Measurements from ENCODE around the gene EFCC1.
"Not testable (repeated sequence)": the region's sequence is repeated elsewhere in the genome, so short reads cannot be mapped to it uniquely, and the experiment has no call there.

EFCC1 gene

DNA sequence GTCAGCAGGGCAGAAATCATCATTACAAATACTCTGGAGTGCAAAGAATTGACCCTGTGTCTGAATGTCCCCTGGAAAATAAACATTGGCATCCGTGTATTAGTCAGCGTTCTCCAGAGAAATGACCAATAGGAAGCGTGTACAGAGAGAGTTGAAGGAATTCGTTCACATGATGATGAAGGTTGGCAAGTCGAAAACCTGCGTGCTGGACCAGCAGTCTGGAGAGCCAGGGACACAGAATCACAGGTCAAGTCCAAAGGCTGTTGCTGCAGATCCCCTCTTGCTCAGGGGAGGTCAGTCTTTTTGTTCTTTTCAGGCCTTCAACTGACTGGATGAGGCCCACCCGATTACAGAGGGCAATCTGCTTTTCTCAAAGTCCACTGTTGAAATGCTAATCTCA is 76.1 kb downstream of the EFCC1 start:
- DNase-seq (ENCODE audit: low read depth in 2 of 2): no peak

DNA sequence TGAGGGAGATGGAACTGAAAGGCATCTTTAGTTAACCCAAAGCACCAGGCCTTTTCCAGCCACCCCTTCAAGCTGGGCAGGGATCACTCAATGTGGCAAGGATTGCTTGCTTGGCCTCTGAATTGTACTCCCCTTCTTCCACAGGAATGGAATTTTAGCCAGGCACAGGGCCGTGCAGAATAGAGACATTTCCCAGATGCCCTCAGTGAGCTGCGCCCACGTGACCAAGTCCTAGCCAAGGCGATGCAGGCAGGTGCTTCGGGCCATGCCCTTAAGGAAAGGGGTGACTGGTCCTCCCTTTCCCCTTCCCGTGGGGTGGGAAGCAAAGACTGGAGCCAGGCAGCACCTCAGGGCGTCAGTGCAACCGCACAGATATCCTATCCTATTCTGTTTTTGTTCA is 77.4 kb downstream of the EFCC1 start:
- no peak for DNase-seq (ENCODE audit: low read depth in 2 of 2)

DNA sequence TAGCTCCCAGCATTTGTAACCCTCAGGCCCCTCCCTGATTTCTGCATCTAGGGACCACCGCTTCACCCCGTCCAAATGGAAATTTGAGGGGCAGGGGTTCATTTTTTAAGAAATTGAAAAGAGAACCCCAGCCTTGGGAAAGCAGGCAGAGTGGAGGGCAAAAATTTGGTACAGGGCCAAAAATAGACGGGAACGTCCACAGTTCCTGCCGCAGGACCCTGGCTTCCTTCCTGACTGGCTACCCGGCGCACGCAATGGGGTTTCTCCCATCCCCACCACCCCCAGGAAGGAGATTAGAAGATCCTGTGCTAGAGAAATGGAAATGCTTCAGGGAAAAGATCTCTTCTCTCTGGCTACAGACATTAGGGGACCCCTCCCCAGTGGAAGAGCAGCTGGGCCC is 80.4 kb downstream of the EFCC1 start:
- no peak for DNase-seq (ENCODE audit: low read depth in 2 of 2)

DNA sequence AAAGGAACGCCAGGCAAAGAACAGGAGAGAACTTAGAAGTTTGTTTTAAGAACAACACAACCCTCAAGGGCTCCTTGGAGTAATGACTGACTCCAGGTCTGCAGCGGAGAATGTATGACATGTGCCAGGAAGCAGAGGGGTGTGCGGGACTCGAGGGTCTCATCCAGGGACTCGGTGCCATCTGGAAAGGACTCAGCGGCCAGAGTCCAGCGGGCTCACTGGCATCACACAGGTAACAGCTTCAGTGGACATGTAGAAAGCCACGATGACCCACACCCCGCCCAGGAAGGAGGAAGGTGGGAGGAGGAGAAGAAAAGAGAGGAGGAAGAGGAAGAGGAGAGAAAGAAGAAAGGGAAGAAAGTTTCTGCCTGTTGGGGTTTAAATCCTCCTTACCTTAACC is 80.9 kb downstream of the EFCC1 start:
- no peak for DNase-seq (ENCODE audit: low read depth in 2 of 2)

DNA sequence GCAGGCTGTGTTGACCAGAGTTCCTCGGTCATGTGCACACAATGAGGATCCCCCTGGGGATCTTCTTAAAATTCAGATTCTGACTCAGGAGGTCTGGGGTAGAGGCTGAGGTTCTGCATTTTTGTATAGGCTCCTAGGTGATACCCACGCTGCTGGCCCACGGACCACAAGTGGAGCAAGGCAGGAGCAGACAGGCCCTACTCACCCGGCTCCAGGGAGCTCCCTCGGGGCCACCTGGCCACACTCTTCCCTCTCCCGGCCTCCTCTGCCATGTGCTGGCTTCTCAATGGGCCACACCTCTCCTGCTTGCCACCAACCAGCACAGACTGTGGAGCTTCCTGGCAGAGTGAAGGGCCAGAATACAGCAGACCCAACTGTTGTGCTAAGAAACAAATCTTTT is 83.4 kb downstream of the EFCC1 start:
- no peak for DNase-seq (ENCODE audit: low read depth in 2 of 2)

DNA sequence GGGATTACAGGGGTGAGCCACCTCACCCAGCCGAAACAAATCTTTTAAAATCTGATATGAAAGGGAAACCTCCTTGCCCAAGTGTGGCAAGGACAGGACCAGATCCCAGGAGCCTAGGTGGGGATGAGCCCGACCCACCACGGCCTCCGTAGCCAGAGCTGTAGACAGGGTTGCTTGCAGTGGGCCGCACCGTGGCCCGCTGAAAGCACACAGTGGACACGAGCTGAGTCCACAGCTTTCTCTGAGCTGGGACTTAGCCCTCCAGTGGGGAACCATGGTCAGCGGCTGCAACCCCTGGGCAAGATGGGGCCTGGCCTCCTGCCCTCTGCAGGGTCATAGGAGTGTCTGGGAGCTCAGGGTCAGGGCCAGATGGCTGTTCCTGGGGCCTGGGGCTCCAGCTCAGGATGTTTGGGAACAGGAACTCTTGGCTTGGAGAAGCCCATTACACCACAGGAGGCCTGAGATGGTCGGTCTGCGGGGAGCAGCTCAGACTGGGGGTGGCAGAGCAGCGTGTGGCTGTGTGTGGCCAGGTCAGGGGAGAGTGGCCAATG is 84.1 kb downstream of the EFCC1 start:
- no peak for DNase-seq (ENCODE audit: low read depth in 2 of 2)

DNA sequence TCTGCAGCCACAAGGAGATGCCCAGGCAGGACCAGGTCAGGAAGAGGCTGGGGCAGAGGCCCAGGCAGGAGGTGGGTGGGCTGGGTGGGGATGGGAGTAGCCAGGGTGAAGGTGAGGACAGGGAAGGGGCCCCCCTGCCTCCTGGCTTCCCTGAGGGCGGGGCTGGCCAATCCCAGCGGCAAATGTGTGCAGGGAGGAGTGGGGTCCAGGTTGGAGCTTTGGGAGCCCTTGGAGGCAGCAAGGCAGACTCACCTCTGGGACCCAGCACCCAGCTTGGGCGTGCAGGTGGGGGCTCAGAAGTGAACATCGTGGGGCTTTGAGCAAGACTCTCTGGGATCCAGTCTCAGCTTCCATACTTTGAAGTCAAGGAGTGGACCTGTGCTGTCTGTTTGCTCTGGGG is 84.7 kb downstream of the EFCC1 start:
- DNase-seq (ENCODE audit: low read depth in 2 of 2): no peak

DNA sequence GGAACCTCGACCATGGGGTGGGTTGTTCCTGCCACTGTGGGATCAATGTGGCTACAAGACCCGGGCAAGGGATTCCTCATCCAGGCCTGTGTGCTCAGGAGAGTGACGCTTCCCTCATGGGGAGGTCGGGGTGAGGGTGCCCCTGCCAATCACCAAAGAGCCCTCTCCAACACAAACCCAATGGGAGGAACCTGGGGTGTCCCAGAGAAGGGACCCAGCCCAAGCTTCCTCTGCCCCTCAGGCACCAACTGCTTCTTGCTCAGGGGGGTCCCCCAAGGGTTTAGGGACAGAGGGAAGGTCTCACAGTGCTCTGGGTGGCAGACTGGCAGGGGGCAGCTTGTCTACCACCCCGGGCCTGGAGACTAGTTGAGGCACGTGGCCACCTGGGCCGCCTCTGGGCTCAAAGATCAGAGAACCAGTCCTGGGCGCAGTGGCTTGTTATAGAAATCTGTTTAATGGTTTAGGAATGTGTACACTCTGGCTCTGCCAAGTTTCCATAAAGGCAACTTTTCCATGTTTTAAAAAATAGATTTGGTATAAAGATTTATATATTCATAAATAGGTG is 86.1 kb downstream of the EFCC1 start:
- no peak for DNase-seq (ENCODE audit: low read depth in 2 of 2)

DNA sequence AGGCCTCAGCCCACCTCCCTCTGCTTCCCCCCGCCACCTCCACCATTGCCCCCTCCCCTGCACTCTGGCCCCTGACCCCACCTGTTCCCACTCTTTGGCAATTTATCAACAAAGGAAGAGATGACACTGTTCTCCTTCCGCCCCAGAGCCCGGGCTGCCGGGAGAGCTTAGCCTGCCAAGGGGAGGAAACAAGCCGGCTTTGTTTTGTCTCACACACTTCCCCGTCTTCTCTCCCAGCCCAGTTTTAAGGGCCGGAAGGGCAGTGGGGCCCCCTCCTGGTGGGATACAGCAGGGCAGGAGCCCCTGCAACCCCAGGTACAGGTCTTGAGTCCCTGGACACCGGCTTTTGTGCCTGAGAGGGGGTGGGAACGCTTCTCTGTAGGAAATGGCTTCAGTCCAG is 86.8 kb downstream of the EFCC1 start:
- DNase-seq (ENCODE audit: low read depth in 2 of 2): not testable (repeated sequence)

DNA sequence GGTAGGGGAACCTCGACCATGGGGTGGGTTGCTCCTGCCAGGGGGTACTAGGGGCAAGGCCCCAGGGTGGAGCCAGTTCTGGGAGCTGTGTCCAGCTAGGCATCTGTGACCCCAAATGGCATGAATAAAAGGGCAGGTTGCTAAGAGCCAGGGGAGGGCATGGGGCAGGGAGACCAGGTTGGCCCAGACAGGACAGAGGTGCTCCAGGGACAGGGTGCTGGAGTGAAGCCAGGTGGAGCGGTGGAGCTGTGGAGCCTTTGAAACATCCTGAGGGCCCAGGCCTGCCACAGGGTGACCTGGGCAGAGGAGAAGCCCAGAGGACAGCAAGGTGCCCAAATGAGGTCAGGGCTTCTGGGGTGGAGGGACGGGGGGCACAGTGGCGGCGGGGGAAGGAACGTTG is 87.2 kb downstream of the EFCC1 start:
- not testable (repeated sequence) for DNase-seq (ENCODE audit: low read depth in 2 of 2)

All from stimulated activated CD8-positive, alpha-beta memory T cell treated with anti-CD3 and anti-CD28 coated beads, Interleukin-7, amount 100 ng/mL, for 1 hour (primary cell).